Activated CD8-positive, alpha-beta memory T cell treated with anti-CD3 and anti-CD28 coated beads for 36 hours (primary cell): Measurements from ENCODE around the gene ZNF362. TPM values are rescaled to one million over a fixed set of nuclear protein-coding genes. Genes with fewer than 3 reads are reported as not detected.

ENCODE experiments used
- CTCF ChIA-PET: fragments of 350-600 bp; sonication (Branson Sonifier 250); formaldehyde crosslinking; loops from one replicate; lab custom pipeline; 2021; ENCODE audit warnings: antibody characterized with exemption; lab: Charles Lee
- POLR2A ChIA-PET: fragments of 350-600 bp; sonication (Branson Sonifier 250); formaldehyde crosslinking; loops from one replicate; lab custom pipeline; 2021; ENCODE audit warnings: antibody characterized with exemption; lab: Charles Lee
- total RNA-seq, 2 experiments: library from RNA; stranded (reverse); gene quantifications; one replicate each; pipeline ENCODE4 v1.2.3, GENCODE V29; 2021

The ZNF362 gene
- total RNA-seq, 2 experiments from 2014 or later = 7.8 to 7.9 TPM

DNA sequence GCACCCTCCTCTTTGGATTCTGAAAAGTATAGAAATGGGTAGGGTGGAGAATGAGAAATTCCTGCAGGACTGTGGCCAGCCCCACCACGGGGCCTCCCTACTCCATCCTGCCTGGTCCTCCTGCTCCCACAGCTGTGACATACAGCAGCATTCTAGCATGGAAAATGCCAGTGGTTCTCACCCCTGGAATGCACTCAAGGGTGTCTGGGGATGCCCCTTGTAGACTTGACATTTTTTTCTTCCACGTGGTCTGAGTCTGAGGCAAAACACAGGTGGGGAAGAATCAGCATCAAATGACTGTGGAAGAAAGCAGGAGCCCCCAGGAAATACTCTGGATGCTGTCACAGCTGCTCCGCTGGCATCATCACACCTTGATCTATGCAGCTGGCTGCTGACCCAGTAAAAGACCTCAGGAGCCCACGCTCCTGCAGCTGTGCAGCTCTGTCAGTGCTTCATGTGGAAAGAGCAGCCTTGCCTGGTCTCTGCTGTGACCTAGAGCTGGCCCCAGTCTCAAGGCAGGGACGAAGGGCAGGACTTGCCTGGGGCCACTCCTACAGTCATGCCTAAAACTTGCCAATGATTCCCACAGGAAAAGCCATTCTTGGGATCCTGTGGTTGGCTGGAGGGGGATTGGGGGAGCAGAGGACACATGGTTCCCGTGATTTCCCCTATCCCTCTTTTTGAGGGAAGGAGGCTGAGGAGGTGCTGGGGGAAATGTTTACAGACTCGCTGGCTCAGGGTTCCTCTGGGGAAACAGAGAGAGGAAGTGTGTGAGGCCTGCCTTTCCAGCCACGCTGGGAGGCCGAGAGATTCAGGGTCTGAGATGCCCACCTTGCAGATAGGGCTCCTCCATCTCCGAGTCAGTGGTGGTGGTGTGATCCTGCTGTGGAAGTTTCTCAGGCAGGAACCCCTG is 75.4 kb downstream of the ZNF362 start:
- ChIA-PET CTCF (no interaction called here), POLR2A (no interaction called here)

DNA sequence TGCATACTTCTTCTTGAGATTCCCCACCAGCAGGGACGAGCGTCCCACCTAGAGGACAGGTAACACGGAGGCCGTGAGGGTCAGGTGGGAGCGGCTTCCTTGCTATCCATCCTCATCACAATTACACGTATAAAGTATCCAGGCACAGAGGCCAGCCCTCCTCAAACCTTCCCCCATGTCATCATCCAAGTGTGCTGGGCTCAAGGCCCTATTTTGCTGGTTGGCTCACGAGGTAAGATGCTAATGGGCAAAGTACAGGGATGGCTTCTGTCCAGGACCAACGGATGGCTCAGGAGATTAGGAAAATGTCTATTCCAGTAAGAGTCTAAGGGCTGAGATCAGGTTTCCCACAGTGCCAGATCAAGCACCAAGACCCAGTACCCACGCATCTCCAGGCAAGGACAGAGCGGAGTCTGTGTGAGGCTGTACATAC is 76.1 kb downstream of the ZNF362 start:
- CTCF ChIA-PET = no interaction called here
- POLR2A ChIA-PET = no interaction called here

DNA sequence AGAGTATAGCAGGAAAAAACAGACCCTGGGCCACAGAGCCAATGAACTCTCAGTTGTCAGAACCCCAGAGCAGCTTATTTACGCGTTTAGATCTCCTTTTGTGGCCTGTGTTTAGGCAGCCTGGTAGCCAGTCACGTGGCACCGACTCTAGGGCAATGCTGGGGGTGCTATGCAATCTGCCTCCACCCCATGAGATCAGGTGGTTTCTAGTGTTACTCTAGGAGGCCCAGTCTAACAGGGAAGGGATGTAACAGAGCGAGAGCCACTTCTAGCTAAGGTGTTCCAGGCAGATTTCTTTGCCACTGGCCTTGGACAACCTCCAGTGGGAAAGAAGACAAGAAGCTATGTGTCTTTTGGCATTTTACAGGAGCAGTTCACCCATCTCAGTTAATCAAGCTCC is 76.6 kb downstream of the ZNF362 start:
- POLR2A ChIA-PET = no interaction called here
- CTCF ChIA-PET = no interaction called here

DNA sequence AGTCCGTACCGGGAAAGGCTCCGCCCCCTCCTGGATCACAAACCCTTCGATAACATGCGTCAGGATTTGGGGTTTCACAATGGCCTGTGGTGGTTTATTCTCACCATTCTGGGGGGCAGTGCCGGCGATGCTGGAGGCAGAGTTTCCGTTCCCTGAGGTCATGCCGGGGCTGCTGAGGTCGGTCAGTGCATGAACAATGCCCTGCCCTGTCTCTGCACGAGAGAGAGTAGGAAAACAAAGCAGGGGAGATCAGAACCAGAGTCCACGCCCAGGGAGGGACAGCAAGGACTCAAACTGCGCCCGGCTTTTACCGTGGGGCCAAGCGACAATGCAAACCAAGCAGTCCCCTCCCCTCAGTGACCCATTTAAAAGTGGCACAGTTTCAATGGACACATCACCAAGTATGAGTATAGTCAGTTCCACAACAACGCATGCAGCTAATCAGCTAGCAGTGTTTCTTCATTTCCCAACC is 77.8 kb downstream of the ZNF362 start:
- ChIA-PET CTCF (no interaction called here), POLR2A (no interaction called here)

DNA sequence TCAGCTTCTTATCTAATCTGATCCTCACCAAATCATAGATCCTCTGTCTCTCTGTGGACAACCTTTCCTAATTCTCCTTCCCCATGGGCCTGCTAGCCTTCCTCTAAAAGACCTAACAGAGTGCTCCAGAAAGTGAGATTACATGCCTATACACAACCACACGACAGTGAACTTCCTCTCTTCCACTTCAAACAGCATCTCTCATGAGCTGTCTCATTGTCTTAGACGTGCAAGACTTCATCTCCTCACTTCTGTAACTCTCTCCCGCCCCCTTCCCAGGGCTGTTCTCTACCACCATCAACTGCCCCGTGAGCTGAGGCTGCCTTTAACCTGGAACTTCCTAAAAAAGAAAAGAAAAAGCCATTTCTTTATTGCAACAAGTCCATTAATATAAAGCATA is 78.7 kb downstream of the ZNF362 start:
- CTCF ChIA-PET = interaction anchor here (0.6 kb wide), 1 partner anchor 1680 kb away, joined by 6 read pairs; no protein-coding TSS in a partner anchor
- POLR2A ChIA-PET = no interaction called here

DNA sequence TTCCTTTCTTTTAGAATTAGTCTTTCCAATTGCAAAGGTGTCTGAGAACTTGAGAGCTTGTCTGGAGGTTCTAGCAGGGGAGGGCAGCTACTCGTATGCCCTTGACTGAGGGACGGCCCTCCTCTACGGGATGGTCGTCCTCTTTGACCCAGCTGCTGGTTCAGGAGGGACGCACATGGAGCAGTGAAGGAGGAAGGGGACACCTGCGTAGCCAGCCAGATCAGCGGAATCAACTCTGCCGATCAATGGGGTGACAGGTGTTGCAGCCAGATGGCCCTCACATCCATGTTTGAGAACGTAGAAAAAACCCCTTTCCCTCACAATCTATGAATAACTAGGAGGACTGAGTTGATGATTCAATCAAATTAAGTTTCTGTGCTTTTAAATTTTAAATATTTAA is 80.3 kb downstream of the ZNF362 start:
- POLR2A ChIA-PET = no interaction called here

DNA sequence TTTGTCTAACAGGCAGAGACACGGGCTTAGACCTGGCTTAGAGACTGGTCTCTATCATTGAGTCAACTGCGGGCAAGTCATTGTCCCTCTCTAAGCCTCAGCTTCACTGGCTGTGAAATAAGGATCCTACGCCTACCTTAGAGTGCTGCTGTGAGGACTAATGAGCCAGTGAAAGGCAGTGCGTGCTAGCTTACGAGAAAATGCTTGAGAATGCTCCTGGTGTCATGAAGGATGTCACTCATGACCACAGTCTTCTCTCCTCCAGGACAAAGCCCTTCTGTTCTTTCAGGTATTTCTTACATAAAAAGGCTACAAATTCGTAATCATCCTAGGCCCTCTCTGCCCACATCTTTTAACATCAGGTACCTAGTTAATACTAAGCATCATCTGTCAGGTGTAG is 81.1 kb downstream of the ZNF362 start:
- POLR2A ChIA-PET = no interaction called here
- CTCF ChIA-PET = no interaction called here

More for the DNA sequence above, 80.3 kb downstream of the ZNF362 start:
- CTCF ChIA-PET = no interaction called here

DNA sequence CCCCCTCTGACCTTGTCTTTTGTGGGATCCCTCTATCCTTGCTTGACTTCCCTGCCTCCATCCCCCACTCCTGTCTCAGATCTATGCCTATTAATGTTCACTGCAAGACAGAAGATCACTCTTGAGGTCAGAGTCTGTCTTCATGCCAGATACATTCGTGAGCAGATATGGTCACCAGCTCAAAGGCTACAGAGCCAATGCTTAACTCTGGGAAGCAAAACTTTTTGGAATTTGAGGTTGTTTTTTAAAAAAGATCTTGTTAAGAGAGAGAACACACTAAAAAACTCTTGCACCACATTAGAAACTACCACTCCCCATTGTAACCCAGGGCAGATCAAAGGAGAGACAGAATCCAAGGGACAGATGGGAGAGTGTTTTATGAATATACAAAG is 81.8 kb downstream of the ZNF362 start:
- POLR2A ChIA-PET = interaction anchor here (0.6 kb wide), 1 partner anchor 12 kb away, joined by 3 read pairs; no protein-coding TSS in a partner anchor
- CTCF ChIA-PET = interaction anchor here (1.8 kb wide), 1 partner anchor 9 kb away, joined by 5 read pairs; no protein-coding TSS in a partner anchor

DNA sequence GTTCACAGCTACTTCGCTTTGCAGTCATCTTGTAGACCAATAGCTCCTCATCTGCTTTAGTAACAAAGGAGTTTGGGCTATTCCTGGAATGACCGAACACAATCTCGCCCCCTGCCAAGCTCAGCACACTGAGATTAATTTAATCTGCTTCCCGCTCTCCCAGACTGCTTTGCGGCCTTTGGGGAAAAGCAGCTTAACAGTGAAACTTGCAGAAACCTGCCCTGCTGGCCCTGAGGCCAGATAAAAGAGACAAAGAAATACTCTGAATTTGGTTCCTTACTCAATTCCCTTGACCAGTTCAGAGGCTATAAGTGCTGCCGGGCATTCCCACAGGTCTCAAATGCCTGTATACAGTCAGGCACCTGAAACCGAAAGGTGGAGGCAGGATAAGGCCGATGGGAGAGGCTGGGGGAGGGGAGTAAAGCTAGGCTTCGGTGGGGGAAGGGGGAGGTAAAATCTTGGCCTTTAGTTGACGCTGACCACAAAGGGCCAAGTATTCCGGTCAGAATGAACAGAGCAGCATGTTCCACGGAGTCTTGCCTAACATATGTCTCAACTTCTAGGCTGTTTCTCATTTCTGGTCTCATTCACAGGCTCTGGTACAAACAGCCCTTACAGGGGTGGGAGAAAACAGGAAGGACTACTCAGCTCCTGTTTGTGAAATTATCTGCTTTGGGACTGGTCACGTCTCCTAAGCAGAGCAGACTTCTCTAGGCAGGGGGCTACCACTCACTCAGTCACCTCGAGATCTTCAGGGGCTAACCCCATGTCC is 82.3 kb downstream of the ZNF362 start:
- POLR2A ChIA-PET = interaction anchor here (0.6 kb wide), 1 partner anchor 11 kb away, joined by 3 read pairs; no protein-coding TSS in a partner anchor

DNA sequence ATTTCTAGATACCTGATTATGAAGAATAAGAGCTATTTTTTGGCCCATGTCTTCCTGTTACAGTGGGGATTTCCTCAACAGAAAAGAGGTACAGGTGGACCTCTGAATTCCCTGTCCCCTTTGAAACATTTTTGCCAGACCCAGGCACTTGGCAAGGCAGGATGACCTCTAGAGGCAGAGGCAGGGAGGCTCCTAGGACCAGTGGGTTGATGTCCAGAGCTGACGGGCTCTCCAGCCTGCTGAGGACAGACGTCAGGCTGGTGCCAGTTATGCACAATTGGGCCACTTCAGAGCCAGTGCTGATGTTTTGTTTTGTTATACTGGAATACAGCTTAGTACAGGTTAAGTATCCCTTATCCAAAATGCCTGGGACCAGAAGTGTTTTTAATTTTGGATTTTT is 83.1 kb downstream of the ZNF362 start:
- ChIA-PET POLR2A (no interaction called here), CTCF (interaction anchor here (1.8 kb wide), 1 partner anchor 11 kb away, joined by 5 read pairs; no protein-coding TSS in a partner anchor)

More for the DNA sequence above, 82.3 kb downstream of the ZNF362 start:
- CTCF ChIA-PET = interaction anchor here (1.8 kb wide), 1 partner anchor 10 kb away, joined by 5 read pairs; no protein-coding TSS in a partner anchor

DNA sequence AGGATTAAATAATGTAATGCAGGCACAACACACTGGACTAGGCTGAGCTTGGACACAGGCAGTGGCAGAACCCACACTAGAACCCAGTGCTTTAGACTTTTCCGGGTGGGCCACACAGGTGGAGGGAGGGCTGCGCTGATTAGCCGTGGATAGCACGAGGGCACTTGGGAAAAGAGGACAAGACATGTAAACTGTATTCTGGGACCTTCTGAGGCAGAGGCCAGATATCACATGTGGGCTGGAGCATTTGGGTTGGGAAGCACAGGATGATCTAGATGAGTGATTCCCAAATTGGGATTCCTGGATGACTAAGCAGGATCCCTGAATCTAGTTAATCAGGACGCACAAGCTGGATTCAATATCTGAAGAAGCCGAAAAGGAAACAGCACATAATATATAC is 84.9 kb downstream of the ZNF362 start:
- CTCF ChIA-PET = no interaction called here

DNA sequence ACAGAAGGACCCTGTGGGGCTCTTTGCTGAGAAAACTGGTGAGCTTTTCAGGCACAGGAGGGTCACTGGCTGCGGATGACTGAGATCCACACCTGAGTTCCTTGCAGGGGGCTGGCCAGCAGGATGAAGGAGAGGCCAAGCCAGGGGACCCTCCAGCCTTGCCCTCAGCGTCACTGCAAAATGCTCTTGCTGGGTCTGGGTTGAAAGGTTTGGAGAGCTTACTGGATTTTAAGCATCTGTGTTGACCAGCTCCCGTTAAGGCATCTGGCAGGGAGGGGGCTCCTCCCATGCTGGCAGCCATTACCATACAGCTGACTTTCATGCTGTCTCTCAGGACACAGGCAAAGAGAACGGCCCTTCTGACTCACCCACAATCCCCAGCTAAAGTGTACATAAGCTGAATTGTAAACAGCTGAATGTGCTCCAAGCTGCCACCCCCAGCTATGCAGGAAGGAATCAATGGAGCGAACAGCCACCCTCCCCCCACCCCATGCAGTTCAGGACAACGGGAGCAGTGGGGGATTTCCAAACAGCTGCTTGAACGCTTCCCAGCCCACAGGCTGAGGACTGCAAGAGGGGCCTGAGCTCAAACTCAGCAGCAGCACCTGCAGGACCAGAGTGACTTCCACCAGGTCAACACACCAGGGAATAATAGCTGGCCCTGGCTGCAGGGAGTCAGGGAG is 85.9 kb downstream of the ZNF362 start:
- ChIA-PET CTCF (interaction anchor here (0.5 kb wide), 1 partner anchor 129 kb away, joined by 3 read pairs; no protein-coding TSS in a partner anchor), POLR2A (interaction anchor here (0.7 kb wide), 1 partner anchor 161 kb away, joined by 7 read pairs; no protein-coding TSS in a partner anchor)

More for the DNA sequence above, 84.9 kb downstream of the ZNF362 start:
- POLR2A ChIA-PET = no interaction called here

DNA sequence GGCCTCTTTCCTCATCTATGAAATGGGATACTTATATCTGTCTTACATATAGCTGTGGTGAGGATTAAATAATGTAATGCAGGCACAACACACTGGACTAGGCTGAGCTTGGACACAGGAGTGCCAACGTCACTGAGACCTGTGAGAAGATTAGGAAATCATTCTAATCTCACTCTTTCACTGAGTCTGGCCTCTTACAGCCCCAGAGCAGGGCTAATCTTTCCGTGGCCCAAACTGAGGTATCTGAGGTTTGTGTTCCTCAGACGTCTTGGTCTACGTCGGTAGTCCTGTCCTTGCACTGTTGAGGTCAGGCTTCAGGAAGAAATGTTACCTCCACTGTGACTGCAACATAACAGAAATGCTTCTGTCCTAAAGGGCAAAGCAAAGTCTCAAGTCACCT is 87.2 kb downstream of the ZNF362 start:
- ChIA-PET POLR2A (no interaction called here), CTCF (no interaction called here)

DNA sequence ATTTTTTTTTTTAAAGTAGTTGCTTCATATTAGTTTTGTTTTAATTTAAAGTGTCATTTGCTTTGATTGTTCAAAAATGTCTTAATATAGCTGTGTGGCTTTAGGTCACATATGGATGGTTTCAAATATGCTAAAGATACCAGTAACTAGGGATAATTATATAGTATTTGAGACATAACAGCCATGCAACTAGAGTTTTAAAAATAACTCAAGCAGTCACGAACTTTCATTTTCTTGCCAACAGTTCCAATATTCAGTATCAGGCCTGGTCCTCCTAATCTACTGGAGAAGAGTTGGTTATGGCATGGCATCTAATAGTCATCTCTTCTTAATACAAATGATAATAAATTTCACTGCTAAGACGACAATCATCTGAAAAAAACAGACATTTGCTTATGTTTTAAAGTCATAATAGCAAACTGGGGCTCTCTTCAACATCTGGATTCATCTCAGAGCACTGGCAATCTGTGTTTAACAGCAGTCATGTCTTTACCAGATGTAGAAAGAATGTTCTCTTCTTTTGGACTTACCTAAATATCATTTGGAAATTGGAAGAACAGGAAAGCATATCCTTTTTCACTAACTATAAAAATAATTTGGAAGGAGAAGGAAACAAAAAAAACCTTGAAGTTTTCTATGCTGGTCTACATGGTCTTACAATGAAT is 88.7 kb downstream of the ZNF362 start:
- ChIA-PET CTCF (no interaction called here), POLR2A (no interaction called here)

DNA sequence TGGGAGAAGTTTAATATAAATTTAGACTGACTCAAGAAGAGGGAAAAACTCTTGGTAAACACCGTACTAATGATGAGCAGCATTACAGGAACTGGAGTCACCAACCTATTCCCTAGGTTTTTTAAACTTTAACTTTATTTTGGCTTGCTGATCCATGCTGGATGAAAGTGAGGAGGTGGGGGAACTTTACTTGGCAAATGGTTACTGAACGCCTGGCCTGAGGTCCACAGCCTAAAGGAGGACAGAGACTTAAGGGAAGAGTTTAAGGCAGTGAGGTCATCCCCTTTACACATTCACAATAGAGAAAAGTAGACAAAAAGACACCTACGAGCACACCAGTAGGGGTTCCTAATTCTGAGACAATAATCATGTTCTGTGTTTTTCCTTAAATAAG is 90.2 kb downstream of the ZNF362 start:
- ChIA-PET POLR2A (no interaction called here), CTCF (interaction anchor here (0.6 kb wide), 1 partner anchor 50 kb away, joined by 3 read pairs; no protein-coding TSS in a partner anchor)

DNA sequence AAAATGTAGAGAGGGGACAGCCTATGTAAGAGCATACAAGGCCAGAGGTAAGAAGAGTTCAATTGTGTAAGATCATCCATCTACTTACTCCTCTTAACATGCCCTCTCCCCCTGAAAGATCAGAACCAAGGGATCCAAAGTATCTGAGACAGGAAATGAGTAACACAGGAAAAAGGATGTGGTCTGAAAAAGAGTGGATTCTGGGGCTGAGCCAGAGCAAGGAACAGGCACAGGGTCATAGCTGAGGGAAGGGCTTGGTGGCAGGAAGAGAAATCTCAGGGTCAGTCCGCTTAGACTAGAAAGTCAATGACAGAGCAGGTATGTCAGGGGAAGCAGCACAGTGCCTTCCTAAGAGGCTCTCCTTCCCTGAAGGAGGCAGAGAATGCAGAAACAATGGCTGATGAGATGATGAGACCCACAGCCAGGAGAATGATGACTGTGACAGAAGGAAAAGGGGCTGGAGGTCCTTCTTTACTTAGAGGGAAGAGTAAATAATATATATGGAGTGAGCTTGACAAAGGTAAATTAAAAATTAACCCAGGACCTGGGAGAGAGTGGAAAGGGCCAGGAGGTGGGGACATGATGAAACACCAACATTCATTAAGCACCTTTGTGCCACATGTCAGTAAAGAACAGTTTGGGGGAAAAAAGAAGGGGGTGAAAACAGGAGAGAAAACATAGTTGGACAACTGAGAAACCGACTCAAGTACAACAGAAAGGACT is 90.8 kb downstream of the ZNF362 start:
- POLR2A ChIA-PET = no interaction called here
- CTCF ChIA-PET = interaction anchor here (0.6 to 1.2 kb wide), 2 partner anchors 51 to 220 kb away, joined by 3 read pairs; no protein-coding TSS in a partner anchor

DNA sequence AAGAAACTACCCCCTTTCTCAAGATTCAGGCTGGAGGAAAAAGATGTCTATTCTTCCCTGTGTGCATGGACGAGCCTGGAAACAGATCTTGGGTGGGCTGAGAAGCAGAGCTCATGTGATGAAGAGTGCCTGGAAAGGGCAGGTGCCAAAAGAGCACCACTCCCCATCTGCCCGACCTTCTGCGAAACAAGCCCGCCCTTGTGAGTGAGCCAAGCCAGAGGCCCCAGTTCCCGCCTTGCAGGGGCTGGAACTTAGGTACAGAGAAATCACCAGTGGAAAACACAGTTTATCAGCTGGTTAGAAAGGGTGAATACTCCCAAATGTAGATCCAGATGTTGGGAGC is 91.3 kb downstream of the ZNF362 start:
- ChIA-PET POLR2A (no interaction called here), CTCF (interaction anchor here (1.2 kb wide), 1 partner anchor 220 kb away, joined by 3 read pairs; no protein-coding TSS in a partner anchor)

DNA sequence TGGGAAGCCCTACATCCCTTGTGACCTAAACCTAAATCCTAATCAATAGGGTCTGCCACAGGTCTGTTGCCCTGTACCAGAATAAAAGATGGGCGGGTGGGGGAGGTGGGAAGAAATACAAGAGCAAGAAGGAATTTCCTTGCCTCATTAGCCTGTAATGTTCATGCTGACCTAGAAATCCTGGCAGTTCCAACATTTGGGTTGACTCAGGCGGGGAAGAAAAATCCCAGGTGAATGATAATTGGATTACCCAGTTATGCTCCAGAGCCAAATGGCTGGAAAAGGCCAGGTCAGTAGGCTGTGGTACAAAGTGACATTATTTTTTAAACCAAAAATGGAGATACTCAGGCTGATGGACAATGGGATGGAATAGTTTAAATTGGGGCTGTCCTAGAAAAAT is 91.9 kb downstream of the ZNF362 start:
- CTCF ChIA-PET = no interaction called here
- POLR2A ChIA-PET = no interaction called here
